GM21381 (cell line): Measurements from ENCODE around the gene MAP7.

Experiments used
- ATAC-seq: cut with Tn5 transposase; IDR thresholded peaks from one replicate; pipeline ENCODE4 v1.9.1; 2021; ENCODE audit warnings: mild to moderate bottlenecking, moderate library complexity; ENCODE audit not compliant: unreplicated experiment

Gene MAP7

DNA sequence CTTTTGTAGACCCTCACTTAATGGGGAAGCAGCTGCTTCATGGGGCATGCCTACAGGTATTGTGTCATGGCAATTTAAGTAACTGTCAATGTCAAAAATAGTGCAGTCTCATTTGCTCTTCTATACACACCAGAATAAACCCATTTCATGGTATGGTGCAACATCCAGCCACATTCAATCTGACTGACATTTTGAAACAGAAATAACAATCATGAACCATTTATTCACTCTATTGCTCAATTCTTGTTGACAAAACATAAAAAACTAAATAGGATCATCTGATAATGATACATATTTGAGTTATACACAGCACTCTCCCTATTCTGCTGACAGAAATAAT lies 122.9 kb downstream of the MAP7 start:
- no peak for ATAC-seq

DNA sequence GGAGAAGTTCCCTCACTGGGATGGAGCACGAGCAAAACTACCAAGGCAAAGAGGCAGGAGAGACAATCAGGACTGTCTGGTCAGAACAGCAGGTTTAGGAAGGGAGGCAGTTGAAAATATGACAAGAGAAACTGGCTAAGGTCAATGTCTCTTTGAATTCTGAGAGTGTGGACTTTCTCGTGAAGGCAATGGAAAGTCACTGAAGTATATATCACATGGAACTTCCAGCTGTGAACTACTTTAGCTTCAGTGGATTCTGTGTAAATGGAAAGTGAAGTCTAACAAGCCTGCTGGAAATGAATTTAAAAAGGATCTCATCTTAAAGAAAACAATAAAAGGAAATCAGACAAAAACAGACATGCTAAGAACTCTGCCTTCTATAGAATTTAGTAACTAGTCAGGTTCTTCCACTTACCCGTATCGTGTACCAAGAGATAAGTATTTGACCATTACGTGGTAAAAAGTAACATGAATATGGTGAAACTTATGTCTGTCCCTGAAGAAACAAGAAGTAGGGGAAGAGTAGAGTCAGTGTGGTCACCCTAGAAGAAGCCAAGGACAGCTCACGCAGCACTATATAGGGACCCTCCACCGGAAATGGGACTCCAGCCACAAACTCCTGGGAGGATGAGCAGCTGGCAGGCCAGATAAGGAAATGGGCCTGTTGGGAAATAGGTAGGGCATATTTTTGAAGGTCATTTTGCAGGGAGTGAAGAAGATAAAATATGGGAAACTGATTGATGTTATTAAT lies 123.4 kb downstream of the MAP7 start:
- no peak for ATAC-seq

DNA sequence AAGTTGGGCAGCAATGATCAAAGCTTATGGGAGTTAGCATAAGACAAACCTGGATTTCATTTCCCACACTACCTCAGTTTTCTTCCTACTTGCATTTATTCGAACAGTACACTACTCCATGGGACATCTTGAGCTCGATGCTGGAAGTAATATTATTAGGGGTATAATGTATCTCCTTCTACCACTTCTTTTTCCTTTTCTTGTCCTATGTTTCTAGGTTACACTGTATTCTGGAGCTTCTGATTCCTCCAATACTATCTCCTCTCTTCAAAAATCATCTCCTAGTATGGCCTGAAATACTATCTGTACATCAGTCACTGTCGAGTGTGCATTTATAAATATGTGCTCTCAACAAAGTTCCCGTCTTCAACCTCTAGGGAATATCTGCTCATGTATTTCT lies 124.4 kb downstream of the MAP7 start:
- ATAC-seq: no peak

DNA sequence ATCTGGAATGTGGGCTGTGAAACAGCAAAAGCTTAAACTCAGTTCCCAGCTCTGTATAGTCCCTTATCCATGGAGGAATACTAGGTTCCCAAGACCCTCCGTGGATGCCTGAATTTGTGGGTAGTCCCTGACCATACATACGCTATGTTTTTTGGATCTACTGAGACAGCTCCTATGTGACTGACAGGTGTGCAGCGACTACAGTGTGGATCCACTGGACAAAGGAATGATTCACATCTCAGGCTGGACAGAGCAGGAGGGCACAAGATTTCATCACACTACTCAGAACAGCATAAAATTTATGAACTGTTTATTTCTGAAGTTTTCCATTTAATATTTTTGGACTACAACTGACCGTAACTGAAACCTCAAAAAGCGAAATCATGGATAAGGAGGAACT lies 125.3 kb downstream of the MAP7 start:
- ATAC-seq: no peak

DNA sequence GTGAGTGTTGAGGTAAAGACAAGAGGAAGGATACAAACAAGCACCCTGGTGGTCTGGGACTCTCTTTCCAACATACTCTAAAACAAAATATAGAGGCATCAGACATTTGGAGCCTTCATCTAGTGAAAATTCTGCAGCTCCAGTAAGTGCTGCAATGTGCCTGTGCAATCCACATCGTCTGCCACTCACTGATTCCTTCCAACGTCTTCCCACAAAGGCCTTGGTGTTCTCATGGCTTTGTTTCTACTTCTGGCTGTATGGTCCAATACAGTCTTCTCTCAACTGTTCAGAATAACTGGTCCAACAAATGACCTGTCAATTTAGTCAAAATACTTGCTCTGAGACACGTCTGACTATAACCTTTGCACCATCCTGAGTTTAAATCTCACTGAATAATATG lies 125.8 kb downstream of the MAP7 start:
- ATAC-seq: no peak

DNA sequence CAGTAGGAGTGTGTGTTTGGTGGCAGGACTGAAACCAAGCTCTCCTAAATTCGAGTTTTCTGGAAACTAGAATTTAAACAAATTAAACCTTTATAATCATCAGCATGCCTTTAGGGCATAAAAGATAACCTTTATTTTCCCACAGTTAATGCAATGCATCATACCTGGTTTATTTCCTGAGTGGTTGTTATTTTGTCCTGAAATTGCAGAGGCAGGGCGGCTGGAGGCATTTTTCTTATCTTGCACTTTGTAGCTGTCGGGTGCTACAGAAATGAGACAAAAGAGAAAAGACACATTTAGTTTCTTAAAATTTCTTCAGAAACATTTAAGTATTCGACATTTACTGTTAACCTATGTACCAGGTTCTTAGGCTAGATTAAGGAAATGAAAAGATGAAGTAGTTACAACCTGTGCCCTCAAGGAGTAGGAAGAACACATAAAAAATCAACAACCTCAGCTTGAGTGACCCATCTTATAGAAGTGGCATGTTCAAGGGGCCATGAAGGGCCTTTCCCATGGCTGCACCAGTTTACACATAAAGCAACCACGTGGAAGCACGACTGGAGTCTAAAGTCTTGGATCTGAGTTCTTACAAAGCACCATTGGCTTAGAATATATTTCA lies 128.6 kb downstream of the MAP7 start:
- ATAC-seq: no peak

DNA sequence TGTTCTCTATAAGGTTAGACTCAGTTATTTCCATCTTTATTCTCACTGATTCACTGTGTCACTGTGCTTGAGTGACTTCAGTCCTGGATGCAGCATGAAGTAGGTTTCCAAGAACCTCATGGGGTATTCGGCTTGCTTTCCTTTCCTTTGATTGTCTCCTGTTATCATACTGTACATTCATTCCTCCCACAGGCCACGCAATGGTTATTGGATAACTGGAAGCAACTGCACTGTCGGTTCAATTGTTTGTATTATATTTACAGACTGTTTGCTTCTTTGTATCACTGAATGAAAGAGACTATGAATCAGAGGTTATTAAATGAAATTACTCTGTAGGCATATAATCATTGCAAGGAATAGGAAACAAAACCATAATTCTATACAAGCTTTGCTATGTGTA lies 129.4 kb downstream of the MAP7 start:
- no peak for ATAC-seq

DNA sequence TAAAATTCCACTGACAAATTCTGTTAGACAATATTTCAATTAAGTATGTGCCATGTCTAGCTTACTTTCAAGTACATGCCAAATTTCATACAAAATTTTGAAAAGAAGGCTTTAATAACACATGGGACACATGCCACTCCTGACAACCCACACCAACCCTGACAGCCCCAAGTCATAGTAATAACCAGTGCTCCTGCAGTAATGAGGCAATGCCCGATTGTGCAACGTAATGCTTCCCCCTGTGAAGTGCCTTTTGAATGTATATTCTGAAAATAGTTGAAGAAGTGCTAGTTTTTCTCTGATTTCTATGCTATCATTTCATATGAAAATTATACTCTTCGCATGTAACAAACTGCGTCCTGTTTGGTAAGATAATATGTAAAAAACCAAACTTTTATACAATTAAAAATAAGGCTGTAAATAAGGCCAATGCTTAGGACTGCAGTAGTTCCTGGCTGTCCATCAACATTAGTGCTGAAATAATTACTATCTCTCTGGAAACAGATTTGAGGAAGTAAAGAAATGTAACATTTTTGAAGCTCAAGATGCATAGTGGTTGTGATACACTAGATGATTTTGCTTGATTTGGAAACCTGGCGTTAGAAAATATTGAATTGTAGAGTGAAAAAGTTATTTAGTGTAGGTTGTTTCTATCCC lies 134.7 kb downstream of the MAP7 start:
- no peak for ATAC-seq

DNA sequence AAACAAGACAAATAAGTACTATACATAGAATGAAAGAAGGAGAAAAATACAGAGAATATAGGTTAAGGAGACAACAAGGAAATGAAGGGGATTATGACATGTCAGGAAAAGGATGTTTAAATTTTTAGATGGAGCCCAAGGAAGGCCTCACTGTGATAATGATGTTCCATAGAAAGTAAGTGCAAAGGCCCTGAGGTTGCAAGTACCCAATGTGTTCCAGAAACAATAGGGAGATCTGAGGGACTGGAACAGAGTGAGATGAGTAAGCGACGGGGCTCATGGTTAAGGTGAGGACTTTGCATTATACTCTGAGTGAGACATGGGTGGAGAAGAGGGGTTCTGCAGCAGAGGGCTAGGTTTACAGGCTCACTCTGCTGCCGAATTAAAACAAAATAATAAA lies 137.8 kb downstream of the MAP7 start:
- no peak for ATAC-seq

DNA sequence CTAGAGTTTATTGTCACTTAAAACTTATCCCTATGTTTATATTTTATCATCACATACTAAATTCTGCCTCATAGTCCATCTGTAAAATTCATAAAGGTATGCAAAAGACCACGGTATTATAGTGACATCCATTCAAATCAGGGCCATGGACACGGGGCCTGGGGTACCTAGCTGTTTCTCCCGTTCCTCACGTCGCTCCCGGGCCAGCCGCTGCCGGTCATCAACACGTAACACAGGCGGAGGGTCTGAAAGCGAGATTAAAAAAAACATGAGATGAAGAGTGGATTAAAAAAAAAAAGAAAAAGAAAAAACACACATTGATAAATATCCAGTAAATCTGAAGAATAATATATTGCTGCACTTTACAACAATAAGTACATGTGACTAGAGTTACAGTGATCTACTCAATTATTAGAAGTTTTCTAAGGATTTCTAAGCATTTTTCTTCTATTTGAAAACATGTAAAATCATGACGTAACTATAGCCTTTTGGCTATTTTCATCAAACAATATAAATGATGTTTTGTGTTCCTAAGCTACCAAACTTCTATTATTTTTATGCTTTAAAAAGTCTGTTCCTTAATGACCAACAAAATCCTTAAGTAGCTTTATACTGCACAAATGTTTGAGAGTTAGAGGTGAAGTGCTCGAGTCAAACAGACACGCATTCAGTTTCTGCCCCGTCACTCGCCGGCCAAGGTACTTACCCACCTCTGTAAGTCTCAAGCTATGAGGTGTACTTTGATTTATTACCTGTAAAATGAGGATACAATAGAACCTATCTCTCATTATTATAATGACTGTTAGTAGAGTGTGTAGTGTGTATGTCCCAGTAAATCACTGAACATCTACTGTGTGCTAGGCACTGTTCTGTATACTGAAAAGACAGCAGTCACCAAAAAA lies 138.5 kb downstream of the MAP7 start:
- no peak for ATAC-seq

DNA sequence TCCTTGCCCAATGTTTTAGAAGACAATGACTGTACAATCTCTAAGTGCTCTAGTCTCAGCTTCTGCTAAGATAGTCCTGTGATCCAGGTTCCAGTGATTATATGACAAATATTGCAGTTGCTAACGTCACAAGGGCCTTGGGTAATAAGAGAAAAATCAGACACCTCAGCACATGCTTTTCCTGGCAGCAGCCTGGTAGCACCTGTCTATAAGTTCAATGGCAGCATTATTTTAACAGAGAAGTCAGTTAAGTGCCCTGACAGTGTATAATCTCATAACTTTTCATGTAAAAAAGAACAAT lies 139.2 kb downstream of the MAP7 start:
- no peak for ATAC-seq

DNA sequence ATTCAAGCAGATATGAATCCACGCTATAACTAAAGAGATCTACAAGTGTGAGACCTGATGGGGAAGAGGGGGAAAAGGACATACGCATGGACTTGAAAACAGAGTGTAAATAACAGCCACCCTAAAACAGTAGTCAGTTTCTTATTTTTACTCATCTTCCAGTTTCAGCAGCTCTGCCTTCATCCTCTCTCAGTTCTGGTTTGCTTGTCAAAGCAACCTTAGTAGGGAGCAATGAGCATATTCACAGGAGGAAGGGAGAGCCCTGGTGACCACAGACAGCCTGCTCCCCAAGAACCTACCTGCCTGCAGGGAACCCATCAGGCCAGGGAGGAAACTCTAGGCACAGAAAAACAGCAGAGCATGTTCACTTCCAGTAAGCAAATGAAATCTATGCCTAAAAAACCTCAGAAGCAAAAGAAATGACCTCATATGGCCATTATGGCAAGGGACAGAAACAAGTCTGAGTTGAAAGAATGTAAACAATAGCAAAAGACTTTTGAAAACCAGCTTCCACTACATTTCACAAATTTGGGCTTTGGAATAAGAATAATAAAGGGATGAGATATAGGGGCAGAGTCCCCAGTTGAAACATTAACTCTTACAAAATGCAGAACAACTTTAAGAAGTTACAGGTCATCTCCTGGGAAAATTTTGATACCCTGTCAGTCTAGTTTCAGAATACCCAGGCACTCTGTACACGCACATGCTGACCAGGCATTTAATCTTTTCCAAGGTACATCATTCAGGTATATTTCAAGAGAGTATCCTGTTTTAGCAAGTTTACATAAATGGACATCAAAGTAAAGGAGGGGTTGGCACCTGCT lies 139.8 kb downstream of the MAP7 start:
- no peak for ATAC-seq

DNA sequence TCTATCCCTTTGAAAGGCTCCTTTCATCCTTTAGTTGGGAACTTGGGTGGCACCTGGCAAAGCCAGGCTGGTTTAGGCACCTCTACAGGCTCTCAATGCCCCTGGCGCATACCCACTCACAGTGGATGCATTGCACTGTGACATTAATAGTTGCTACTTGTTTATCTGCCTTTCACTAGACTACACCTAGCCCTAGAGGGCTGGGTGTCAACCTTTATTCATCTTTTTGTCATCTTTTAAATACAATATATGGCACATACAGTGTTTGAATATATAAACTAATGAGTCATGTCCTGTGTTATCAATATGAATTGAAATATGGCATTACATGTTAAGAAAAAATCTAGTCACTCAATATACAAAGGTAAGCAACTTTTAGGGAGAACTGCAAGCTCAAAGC lies 140.6 kb downstream of the MAP7 start:
- no peak for ATAC-seq

DNA sequence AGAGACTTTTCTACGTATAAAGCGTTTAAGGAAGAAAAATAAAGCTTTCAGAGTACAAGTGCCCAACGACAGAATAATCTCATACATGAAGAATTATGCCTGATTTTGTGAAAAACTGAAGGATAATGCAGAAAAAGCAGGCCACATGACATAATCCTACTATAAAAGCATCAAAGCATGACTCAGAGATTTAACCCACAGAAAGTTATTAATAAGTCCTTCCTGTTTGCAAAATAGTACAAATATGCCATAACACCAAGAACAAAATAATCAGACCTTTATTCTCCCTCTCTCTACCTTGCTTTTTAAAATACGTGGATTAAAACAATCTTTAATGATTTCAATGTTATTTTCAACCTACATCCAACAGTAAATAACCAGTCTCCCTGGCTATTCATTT lies 142.0 kb downstream of the MAP7 start:
- no peak for ATAC-seq

DNA sequence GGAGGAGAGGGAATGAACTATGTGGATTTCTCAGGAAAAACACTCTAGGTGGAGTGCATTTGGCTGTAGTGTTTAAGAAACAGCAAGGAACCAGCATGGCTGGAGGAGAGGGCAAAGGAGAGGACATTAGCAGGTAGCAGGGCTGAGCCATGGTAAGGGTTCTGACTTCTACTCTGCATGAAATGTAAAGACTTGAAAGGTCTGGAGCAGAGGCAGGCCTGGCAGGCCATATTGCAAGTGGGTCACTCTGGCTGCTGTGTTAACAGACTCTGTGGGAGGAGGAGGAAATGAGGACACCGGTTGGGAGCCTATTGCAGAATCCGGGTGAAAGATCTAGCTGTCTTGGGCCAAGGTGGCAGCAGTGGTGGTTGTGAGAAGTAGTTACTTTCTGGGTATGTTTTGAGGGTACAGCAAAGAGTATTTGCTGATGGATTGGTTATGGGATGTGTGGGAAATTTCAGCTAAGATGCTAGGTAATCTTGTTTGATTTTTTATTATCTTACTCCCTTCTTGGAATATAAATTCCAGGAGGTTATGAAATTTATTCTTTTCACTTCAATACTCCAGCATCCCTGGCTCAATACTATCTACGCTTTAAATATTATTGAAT lies 144.7 kb downstream of the MAP7 start:
- no peak for ATAC-seq

DNA sequence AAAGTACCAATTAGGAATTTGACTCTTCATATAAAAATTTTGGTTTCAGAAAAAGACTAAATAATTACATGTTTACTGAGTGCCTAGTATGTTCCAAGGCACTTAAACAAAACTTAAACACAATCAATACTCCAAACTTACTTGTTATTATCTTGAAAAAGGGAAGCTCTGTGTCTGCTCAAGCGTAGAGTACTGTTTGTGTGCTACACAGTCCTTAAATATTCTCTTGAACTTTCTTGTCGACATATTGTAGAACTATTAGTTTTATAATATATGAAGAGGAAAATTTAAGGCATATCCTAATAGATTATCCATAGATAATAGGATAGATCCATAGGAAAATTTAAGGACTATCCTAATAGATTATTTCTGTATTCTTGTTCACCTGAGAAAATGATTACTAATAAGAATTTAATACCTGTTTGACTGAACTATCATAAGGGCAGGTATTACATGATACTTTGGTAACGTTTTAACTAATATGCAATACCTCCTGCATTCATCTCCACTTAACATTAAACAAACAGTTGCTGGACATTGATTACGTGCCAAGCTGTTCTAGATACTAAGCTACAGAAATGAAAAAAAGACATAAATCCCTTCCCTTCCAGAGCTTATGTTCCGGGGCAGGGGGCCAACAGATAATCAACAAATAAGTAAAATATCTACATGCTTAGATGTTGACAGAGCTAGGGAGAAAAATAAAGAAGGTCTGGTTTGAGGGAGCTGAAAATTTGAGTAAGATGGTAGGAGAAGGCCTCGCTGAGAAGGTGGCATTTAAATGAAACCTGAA lies 145.4 kb downstream of the MAP7 start:
- ATAC-seq: no peak

DNA sequence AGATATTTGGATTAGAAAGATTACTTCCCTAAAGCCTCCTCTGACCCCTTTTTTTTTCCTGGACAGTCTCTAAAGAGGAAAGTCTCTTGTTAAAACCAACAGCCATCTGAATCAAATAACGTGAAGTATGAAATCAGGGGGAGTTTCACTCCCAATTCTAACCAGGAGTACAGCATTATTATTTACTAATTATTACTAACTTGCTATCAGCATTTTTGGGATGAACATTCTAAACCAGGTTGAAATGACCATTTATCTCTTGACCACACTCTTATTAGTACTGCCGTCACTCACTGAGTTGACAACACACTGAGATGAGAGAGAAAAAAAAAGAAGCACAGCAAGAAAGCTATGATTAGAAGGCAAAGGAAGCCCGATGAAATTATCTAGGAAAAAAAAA lies 146.2 kb downstream of the MAP7 start:
- ATAC-seq: no peak

DNA sequence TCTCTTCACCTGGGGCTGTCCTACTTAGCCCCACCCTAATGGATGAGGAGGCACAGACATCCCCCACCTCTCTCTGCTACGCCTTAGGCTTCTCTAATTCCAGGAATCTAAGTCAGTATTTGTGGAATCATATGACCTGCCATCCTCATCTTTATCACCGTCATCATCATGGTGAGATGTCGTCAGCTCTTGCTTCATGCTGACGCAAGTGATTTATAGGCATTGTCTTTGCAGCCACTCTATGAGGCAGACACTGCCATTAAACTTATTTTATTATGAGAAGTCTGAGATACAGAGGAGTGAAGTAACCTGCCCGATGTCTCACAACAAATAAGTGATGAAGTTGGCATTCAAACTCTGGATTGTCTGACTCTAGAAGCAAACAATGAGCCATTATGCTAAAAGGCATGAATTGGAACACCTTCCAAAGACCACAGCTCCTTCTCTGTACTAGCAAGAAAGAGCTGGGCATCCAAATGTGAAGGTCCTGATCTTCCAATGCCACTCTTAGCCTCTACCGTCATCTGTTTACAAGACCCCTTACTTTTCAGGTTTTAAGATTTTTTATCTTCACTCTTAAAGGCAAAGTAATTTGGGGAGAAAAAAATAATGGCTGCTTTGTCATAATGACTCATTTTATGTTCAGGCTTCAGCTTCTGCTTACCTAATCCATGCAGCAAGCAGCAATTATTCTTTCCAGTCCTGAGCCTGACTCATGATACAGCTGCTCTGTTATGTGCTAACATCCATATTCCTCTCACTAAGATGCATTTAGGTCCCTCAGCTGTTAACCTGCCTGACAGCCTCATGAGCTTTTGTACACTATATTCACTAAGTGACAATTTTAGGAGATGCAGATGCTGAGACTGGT lies 146.9 kb downstream of the MAP7 start:
- no peak for ATAC-seq

DNA sequence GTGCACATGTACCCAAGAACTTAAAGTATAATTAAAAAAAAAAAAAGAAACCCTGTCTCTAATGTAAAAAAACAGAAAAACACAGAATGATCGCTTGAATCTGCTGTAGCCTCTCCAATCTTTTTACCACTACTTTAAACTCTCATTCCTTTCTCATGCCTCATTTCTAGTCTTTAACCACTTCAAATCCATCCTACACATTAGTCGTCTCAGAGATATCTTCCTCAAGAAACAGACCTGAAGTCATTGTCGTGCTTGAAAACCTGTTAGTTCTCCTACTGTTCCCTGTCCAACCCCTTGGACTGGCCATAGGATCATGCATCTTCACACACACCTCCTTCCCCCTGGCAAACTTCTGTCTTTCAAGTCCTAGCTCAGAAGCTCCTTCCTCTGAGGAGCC lies 148.5 kb downstream of the MAP7 start:
- no peak for ATAC-seq
